HEK293 (cell line): ENCODE measurements around the gene BCL2A1.
"Not testable (repeated sequence)": the region's sequence is repeated elsewhere in the genome, so short reads cannot be mapped to it uniquely, and the experiment has no call there.

Experiments
- GFI1B ChIP-seq: fragments of 450-650 bp; formaldehyde crosslinking; IDR thresholded peaks from 2 replicates; pipeline ENCODE4 v1.5.1; 2016; ENCODE audit warnings: missing biosample characterization, missing genetic modification characterization
- ZFP37 ChIP-seq: fragments of 450-650 bp; formaldehyde crosslinking; IDR thresholded peaks from 2 replicates; pipeline ENCODE4 v1.5.1; 2016; ENCODE audit warnings: missing biosample characterization, missing genetic modification characterization
- ZNF24 ChIP-seq: fragments of 450-650 bp; formaldehyde crosslinking; IDR thresholded peaks from 2 replicates; pipeline ENCODE4 v1.5.1; 2016; ENCODE audit warnings: missing biosample characterization, missing genetic modification characterization
- ZNF658 ChIP-seq: fragments of 450-650 bp; formaldehyde crosslinking; IDR thresholded peaks from 2 replicates; pipeline ENCODE4; 2016; ENCODE audit warnings: missing biosample characterization, missing genetic modification characterization
- ZNF670 ChIP-seq: fragments of 450-650 bp; formaldehyde crosslinking; IDR thresholded peaks from 2 replicates; pipeline ENCODE4 v1.5.1; 2016; ENCODE audit warnings: missing biosample characterization, missing genetic modification characterization, low read depth
- ZNF747 ChIP-seq: fragments of 450-650 bp; formaldehyde crosslinking; IDR thresholded peaks from 2 replicates; pipeline ENCODE4 v1.5.1; 2016; ENCODE audit warnings: missing biosample characterization, missing genetic modification characterization
- TF ChIP-seq, protein P1 (sequence below): fragments of 450-650 bp; formaldehyde crosslinking; IDR thresholded peaks from 2 replicates; pipeline ENCODE4 v1.5.1; 2016; ENCODE audit warnings: missing biosample characterization, missing genetic modification characterization
- TF ChIP-seq, protein P2 (sequence below): fragments of 450-650 bp; formaldehyde crosslinking; IDR thresholded peaks from 2 replicates; pipeline ENCODE4 v1.5.1; 2016; ENCODE audit warnings: missing biosample characterization, missing genetic modification characterization

DNA sequence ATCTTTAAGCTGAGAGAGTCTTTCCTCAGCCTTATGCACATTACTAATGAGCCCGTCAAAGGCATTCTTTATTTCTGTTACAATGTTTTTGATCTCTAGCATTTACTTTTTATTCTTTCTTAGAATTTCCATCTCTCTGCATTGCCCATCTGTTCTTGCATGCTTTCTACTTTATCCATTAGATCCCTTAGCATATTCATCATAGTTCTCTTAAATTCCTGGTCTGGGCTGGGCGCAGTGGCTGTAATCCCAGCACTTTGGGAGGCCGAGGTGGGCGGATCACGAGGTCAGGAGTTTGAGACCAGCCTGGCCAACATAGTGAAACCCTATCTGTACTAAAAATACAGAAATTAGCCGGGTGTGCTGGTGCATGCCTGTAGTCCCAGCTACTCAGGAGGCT lies 49.2 kb upstream of the BCL2A1 start:
- not testable (repeated sequence) for TF ChIP-seq GFI1B (tag by site-specific recombination); ZFP37 (tag by site-specific recombination); ZNF747; ZNF658 (tag by site-specific recombination); ZNF24 (tag by site-specific recombination); ZNF670 (tag by site-specific recombination)
- TF ChIP-seq, protein P1, sequence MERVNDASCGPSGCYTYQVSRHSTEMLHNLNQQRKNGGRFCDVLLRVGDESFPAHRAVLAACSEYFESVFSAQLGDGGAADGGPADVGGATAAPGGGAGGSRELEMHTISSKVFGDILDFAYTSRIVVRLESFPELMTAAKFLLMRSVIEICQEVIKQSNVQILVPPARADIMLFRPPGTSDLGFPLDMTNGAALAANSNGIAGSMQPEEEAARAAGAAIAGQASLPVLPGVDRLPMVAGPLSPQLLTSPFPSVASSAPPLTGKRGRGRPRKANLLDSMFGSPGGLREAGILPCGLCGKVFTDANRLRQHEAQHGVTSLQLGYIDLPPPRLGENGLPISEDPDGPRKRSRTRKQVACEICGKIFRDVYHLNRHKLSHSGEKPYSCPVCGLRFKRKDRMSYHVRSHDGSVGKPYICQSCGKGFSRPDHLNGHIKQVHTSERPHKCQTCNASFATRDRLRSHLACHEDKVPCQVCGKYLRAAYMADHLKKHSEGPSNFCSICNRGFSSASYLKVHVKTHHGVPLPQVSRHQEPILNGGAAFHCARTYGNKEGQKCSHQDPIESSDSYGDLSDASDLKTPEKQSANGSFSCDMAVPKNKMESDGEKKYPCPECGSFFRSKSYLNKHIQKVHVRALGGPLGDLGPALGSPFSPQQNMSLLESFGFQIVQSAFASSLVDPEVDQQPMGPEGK (tag by site-specific recombination), result not testable (repeated sequence)
- TF ChIP-seq, protein P2, sequence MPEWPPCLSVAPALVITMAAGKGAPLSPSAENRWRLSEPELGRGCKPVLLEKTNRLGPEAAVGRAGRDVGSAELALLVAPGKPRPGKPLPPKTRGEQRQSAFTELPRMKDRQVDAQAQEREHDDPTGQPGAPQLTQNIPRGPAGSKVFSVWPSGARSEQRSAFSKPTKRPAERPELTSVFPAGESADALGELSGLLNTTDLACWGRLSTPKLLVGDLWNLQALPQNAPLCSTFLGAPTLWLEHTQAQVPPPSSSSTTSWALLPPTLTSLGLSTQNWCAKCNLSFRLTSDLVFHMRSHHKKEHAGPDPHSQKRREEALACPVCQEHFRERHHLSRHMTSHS (tag by site-specific recombination), result not testable (repeated sequence)
